NCI-H460 (cell line): ENCODE measurements around the gene ZNF496. TPM values are rescaled to one million over a fixed set of nuclear protein-coding genes. Genes with fewer than 3 reads are reported as not detected.
"Not testable (repeated sequence)": the region's sequence is repeated elsewhere in the genome, so short reads cannot be mapped to it uniquely, and the experiment has no call there.

Experiments
- DNase-seq: peaks from one replicate; pipeline ENCODE4 v3.0.0-alpha.2; 2016; ENCODE audit warnings: low read depth; ENCODE audit errors: extremely low read depth
- total RNA-seq: library from RNA; depleted of rRNA; stranded (reverse); fragments of >200 nt; shearing (Covaris generic); gene quantifications from 2 replicates; pipeline ENCODE4 v1.2.3, GENCODE V29; 2014

Gene ZNF496
- total RNA-seq, 1 experiment from 2014 or later: 30.2 TPM

DNA sequence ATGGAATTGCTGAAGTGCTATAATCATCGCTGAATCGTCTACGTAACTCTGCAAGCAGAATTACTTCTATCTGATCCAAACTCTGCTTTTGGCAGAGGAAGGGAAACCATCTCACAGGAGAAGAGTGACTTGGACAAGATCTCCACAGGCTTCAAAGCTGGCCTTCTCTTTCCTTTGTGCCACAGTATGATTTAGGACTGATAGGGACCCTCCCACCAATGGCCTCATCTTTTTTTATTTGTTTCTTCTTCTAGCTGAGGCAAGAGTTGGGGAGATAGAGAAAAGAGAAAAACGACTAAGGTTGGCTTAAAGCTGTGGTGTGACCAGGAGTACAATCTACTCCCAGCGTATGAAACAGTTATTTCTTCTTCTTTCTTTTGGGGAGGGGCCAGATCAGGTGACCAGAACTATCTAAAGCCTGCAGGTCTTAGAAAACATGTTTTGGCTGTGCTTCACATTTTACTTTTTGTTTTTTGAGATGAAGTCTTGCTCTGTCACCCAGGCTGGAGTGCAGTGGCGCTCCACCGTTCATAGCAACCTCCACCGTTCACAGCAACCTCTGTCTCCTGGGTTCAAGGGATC lies 35.0 kb downstream of the ZNF496 start:
- DNase-seq: no peak

GRCh38 chr1:247295746-247296145 lies 35.9 kb downstream of the ZNF496 start:
- no peak for DNase-seq

DNA sequence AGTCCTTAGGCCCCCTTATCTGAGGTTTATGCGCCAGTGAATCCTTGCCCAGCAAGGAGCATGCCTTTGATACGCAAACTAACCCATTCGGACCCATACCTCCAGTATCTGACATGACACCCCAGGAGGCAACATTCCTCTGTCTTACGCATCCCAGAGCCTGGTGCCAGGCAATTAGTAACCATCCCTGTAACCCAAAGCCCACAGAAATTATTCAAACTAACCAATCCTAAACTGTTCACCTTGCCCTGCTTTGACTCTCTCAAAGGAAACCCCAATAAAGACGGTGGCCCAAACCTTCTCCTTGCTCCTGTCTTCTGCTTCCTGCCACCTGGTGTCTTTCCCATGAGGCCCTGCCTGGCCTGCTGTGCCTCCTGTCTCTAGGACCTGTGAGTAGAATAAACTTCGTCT lies 36.4 kb downstream of the ZNF496 start:
- no peak for DNase-seq

DNA sequence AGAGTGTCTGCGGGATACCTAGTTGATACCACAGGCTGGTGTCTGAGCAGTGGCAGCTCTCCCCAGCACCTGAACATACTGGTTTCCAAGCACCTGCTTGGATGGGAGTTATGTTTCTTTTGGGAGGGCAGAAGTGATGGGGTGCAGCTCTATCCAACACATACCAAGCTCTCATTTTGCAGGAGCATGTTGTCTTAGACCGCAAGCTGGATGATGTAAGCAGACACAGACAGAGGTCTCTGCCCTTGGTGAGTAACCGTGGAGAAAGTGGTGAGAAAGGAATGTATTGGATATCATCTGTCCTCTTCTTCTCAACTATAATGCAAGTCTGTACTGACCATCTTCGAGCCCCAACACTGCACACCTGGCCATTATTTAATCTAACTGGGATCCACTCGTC lies 37.4 kb downstream of the ZNF496 start:
- DNase-seq: no peak

DNA sequence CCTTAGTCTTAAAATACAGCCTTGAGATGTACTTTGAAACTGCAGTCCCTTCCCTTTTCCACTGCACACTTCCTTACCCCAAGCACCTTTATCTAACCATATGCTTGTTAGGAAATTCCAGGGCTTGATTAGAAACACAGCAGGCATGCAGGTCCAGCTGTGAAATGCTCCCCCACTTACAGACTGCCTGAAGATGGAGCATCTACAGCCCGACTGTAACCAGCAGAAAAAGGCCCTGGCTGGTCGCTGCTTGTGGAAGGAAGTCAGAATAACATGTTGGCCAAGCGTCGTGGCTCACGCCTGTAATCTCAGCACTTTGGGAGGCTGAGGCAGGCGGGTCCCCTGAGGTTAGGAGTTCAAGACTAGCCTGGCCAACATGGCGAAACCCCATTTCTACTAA lies 38.6 kb downstream of the ZNF496 start:
- no peak for DNase-seq

- no peak for DNase-seq
Observed at GRCh38 chr1:247291833-247292561, 39.7 kb downstream of the ZNF496 start.

GRCh38 chr1:247291161-247291560 lies 40.5 kb downstream of the ZNF496 start:
- DNase-seq: no peak

DNA sequence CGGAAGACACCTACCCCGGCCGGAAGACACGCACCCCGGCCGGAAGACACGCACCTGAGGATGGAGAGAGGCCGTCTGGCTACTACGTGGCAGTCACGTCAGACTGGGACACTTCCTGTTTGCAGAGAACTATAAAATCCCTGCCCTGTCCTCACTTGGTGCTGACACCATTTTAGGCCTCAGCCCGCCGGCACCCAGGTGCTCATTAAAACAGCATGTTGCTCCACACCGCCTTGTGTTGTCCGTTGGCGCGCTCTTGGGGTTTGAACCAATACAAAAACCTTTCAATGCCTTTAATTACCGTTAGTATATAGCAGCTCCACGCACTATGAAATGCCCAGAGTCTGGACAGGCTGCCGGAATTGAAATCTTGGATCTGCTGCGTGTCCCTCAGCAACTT lies 41.1 kb downstream of the ZNF496 start:
- DNase-seq: no peak

GRCh38 chr1:247289274-247289892 lies 42.3 kb downstream of the ZNF496 start:
- DNase-seq: not testable (repeated sequence)

GRCh38 chr1:247288341-247288740 lies 43.3 kb downstream of the ZNF496 start:
- DNase-seq: no peak

GRCh38 chr1:247287460-247287859 lies 44.2 kb downstream of the ZNF496 start:
- no peak for DNase-seq

DNA sequence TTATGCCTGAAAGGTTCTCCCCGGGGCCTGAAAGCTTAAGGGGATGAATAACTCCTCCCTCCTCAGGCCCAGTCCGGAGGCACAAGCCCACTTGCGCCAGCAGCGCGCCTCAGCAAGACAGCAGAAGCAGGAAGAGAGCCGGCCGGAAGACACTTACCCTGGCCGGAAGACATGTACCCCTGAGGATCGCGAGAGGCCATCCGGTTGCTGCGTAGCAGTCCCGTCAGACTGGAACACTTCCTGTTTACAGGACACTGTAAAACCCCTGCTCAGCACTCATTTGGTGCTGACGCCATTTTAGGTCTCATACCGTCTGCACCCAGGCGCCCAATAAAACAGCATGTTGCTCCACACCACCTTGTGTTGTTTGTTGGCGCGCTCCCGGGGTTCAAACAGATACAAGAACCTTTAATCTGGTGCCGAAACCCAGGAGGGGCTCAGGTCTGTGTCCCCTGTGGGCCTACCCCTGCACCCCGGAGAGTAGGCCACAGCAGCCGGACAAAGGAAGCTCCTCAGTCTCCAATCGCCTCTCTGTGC lies 45.5 kb downstream of the ZNF496 start:
- no peak for DNase-seq

- no peak for DNase-seq
Observed at GRCh38 chr1:247281001-247281574, 50.6 kb downstream of the ZNF496 start.

DNA sequence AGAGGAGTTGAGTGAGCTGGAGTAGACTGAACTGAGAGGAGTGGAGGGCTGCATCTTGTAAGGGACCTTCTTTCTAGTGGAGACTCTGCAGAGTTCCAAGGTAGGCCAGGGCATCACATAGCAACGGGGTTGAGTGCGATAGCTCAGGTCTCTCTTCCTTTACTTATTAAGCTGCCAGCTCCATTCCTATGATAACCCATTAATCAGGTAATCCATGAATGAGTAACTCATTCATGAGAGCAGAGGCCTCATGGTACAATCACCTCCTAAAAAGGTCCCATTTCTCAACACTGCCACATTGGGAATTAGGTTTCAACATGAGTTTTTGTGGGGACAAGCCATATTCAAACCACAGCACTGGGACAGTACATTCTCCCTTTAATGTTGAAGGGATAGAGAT lies 54.5 kb downstream of the ZNF496 start:
- no peak for DNase-seq

- DNase-seq: no peak
Observed at GRCh38 chr1:247274605-247275256, 56.9 kb downstream of the ZNF496 start.

DNA sequence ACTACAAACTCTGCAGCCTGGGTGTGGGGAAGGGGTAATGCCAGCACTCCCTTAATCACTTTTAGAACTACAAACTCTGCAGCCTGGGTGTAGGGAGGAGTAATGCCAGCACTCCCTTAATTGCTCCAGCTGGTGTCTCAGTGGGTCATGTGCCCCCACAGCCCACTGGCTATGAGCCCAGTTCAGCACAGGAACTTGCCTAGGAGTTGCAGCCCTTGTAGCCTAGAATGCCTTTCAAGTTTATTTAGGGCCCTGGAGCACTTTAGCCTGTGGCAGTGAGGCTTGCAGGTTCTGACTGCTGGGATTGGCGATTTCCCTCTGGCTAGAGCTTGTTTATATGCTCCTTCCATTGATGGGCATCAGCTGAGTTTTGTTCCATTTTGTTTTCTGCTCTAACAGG lies 58.7 kb downstream of the ZNF496 start:
- DNase-seq: no peak

- no peak for DNase-seq
Observed at GRCh38 chr1:247270003-247270402, 61.7 kb downstream of the ZNF496 start.

- no peak for DNase-seq
Observed at GRCh38 chr1:247269133-247269532, 62.5 kb downstream of the ZNF496 start.

- DNase-seq: no peak
Observed at GRCh38 chr1:247268390-247269045, 63.1 kb downstream of the ZNF496 start.

- DNase-seq: no peak
Observed at GRCh38 chr1:247266053-247266452, 65.6 kb downstream of the ZNF496 start.
